ENCODE measurements around the gene KIF1C.

The KIF1C gene

GRCh38 chr17:5047446-5047845 lies 49.7 kb downstream of the KIF1C start:
- no peak for DNase-seq (ENCODE audit: low spot score)
- TF ChIP-seq, protein P1, sequence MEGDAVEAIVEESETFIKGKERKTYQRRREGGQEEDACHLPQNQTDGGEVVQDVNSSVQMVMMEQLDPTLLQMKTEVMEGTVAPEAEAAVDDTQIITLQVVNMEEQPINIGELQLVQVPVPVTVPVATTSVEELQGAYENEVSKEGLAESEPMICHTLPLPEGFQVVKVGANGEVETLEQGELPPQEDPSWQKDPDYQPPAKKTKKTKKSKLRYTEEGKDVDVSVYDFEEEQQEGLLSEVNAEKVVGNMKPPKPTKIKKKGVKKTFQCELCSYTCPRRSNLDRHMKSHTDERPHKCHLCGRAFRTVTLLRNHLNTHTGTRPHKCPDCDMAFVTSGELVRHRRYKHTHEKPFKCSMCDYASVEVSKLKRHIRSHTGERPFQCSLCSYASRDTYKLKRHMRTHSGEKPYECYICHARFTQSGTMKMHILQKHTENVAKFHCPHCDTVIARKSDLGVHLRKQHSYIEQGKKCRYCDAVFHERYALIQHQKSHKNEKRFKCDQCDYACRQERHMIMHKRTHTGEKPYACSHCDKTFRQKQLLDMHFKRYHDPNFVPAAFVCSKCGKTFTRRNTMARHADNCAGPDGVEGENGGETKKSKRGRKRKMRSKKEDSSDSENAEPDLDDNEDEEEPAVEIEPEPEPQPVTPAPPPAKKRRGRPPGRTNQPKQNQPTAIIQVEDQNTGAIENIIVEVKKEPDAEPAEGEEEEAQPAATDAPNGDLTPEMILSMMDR (IDR thresholded peaks at IDR 0.05; ENCODE audit: borderline replicate concordance, control extremely low read depth, extremely low read depth, insufficient read depth, missing control alignments): no peak
- in situ Hi-C loops (cut with MboI; ENCODE audit: low sequenced_read_pairs, unreplicated experiment): no loop called here

DNA sequence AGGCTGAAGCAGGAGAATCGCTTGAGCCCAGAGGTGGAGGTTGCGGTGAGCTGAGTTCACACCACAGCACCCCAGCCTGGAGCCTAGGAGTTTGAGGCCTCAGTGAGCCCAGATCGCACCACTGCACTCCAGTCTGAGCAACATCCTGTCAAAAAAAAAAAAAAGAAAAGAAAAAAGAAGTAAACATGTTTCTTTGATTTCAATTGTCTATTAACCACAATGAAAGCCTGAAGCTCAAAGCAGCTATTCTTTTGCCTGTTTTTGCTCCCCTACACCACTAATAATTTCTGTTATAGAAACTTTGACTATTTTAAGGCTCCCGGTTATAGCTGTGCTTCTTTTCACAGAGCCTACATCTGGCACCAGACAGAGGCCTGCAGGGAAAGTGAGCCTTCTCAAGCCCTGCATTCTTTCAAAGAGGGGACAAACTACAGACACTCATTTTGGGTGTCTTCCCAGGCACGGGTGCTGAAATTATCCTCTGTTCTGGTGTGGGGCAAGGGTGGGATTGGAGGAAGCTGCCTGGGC lies 51.6 kb downstream of the KIF1C start:
- TF ChIP-seq, protein P1 (IDR thresholded peaks at IDR 0.05; ENCODE audit: borderline replicate concordance, control extremely low read depth, extremely low read depth, insufficient read depth, missing control alignments): no peak
- in situ Hi-C loops (cut with MboI; ENCODE audit: low sequenced_read_pairs, unreplicated experiment): no loop called here
- no peak for DNase-seq (ENCODE audit: low spot score)

DNA sequence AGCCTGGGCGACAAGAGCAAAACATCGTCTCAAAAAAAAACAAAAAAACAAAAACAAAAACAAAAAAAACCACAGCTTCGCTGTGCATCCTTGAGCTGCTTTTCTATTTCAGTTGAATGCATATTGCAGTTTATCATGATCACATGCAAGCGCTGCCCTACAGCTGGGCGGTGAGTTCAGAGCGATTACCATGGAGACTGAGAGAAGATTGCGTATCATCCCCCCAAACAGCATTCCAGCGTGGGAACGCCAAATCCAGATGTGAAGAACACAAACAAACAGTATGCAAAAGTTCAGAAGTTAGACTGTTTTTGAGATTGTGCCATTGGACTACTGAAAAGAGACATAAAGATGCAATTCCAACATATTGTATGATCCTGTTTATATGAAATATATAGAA lies 52.5 kb downstream of the KIF1C start:
- TF ChIP-seq, protein P1 (IDR thresholded peaks at IDR 0.05; ENCODE audit: borderline replicate concordance, control extremely low read depth, extremely low read depth, insufficient read depth, missing control alignments): no peak
- in situ Hi-C loops (cut with MboI; ENCODE audit: low sequenced_read_pairs, unreplicated experiment): no loop called here
- DNase-seq (ENCODE audit: low spot score): no peak

GRCh38 chr17:5055543-5055942 lies 57.8 kb downstream of the KIF1C start:
- in situ Hi-C loops (cut with MboI; ENCODE audit: low sequenced_read_pairs, unreplicated experiment): no loop called here
- DNase-seq (ENCODE audit: low spot score): no peak
- TF ChIP-seq, protein P1 (IDR thresholded peaks at IDR 0.05; ENCODE audit: borderline replicate concordance, control extremely low read depth, extremely low read depth, insufficient read depth, missing control alignments): no peak

GRCh38 chr17:5065227-5065744 lies 67.5 kb downstream of the KIF1C start:
- no peak for DNase-seq (ENCODE audit: low spot score)
- TF ChIP-seq, protein P1 (IDR thresholded peaks at IDR 0.05; ENCODE audit: borderline replicate concordance, control extremely low read depth, extremely low read depth, insufficient read depth, missing control alignments): no peak
- in situ Hi-C loops (cut with MboI; ENCODE audit: low sequenced_read_pairs, unreplicated experiment): loop anchor here (10.0 kb wide), 1 partner anchor 90 kb away; no protein-coding TSS in a partner anchor

DNA sequence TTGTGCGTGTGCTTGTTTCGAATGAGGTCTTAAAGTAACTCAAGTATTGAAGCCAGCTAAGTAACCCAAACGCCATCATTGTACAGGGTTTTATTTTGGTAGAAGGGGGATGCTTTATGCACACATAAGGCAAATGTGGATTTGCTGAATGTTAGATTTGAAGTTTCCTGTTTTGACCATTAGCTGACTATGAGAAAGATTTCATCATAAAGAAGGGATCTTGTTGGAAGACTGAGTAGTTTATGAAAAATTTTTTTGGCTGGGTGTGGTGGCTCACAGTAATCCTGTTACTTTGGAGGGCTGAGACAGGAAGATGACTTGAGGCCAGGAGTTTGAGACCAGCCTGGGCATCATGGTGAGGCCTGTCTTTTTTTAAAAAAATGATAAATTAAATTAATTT lies 70.5 kb downstream of the KIF1C start:
- in situ Hi-C loops (cut with MboI; ENCODE audit: low sequenced_read_pairs, unreplicated experiment): loop anchor here (10.0 kb wide), 1 partner anchor 93 kb away; no protein-coding TSS in a partner anchor
- DNase-seq (ENCODE audit: low spot score): no peak
- TF ChIP-seq, protein P1 (IDR thresholded peaks at IDR 0.05; ENCODE audit: borderline replicate concordance, control extremely low read depth, extremely low read depth, insufficient read depth, missing control alignments): no peak
